Muscle of leg (tissue), 11 donors: ENCODE results near the gene SETD3. TPM values are rescaled to one million over a fixed set of nuclear protein-coding genes. Genes with fewer than 3 reads are reported as not detected.

Experiments
- DNase-seq: peaks from one replicate; pipeline ENCODE4 v3.0.0; 2013
- H3K27ac ChIP-seq: one replicate; pipeline ENCODE4 v1.5.1; 2013; ENCODE audit warnings: mild to moderate bottlenecking, low read length, control low read depth
- H3K27me3 ChIP-seq: one replicate; pipeline ENCODE4 v1.6.1; 2013; ENCODE audit warnings: low read length; ENCODE audit not compliant: control insufficient read depth, insufficient read depth
- H3K36me3 ChIP-seq: one replicate; pipeline ENCODE4 v1.6.1; 2013; ENCODE audit warnings: low read length; ENCODE audit not compliant: control insufficient read depth, insufficient read depth
- H3K4me1 ChIP-seq: one replicate; pipeline ENCODE4 v1.6.1; 2013; ENCODE audit warnings: low read length; ENCODE audit not compliant: control insufficient read depth, insufficient read depth
- H3K4me3 ChIP-seq: one replicate; pipeline ENCODE4 v1.5.1; 2013; ENCODE audit warnings: low read length, control low read depth
- H3K9me3 ChIP-seq: replicated peaks from 2 replicates; pipeline ENCODE4 v1.6.1; 2013; ENCODE audit warnings: low read depth, low read length; ENCODE audit not compliant: control insufficient read depth
- WGBS: methylation state at CpG from one replicate; pipeline ENCODE4 v1.1.5; 2013; ENCODE audit warnings: missing lambda C conversion rate; ENCODE audit not compliant: insufficient coverage; 5-methylcytosine and 5-hydroxymethylcytosine counted together
- polyA plus RNA-seq, 8 donors: library from polyadenylated mRNA; unstranded; fragments of 120-200 nt; gene quantifications; one replicate each; pipeline versions ENCODE4 v1.2.1 to v1.2.3, GENCODE V29; 2013; ENCODE audit warnings: inconsistent platforms in 1 of 8, low replicate concordance in 1 of 8; ENCODE audit not compliant: insufficient read length in 8 of 8, insufficient read depth in 1 of 8
- total RNA-seq: library from RNA; stranded (reverse); fragments of 120-200 nt; gene quantifications from one replicate; pipeline ENCODE4 v1.2.4, GENCODE V29; 2013

SETD3 gene
- total and polyA plus RNA-seq, 9 donors = 53.3 to 99.2 (median 61.1) TPM

DNA sequence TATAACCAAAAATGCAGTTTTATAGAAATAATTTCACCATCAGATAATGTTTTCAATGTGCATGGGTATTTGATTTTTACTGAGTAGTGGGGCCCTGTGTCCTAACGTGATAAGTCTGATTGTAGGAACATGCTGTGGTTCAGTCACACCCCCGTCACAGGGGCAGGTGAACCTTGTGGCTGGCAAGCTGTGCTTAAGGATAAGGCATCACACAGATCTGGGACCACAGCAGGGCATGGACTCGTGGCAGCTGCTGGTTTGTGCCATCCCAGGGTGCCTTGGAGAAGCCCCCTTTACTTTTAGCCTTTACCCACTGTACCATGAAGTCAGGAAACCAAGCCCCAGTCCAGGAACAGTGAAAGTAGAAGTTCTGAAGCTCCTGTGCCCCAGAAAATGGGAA is 17.2 kb upstream of the SETD3 start:
- 92% methylated on average over 2 of the region's 3 CpGs for WGBS

DNA sequence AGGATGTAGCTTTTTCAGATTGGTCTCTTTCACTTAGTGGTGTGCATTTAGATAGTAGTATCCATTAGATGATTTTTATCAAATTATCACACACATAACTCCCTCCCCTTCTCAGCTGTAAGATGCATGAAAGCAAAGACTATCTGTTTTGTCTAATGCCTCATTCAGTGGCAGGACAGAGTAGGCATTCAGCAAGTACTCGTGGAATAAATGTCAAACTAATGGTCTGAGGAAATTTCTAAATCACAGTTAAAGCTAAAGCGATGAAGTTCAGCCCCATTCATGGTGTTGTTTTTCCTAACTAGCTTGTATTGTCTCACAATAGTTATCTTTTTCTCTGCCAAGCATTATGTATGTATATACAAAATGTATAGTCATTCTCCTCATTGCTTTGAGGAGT is 16.7 kb upstream of the SETD3 start:
- peaks cover 62% of the 10 kb centered on the region for H3K36me3 ChIP-seq

More for the DNA sequence above, 17.2 kb upstream of the SETD3 start:
- peaks cover 65% of the 10 kb centered on the region for H3K36me3 ChIP-seq
- DNase-seq = no peak
- H3K4me3 ChIP-seq = no peak overlapping the region
- H3K27me3 ChIP-seq = no peaks in the 10 kb centered on the region
- H3K27ac ChIP-seq = no peak overlapping the region
- H3K4me1 ChIP-seq = no peaks in the 10 kb centered on the region
- no peaks in the 10 kb centered on the region for H3K9me3 ChIP-seq

DNA sequence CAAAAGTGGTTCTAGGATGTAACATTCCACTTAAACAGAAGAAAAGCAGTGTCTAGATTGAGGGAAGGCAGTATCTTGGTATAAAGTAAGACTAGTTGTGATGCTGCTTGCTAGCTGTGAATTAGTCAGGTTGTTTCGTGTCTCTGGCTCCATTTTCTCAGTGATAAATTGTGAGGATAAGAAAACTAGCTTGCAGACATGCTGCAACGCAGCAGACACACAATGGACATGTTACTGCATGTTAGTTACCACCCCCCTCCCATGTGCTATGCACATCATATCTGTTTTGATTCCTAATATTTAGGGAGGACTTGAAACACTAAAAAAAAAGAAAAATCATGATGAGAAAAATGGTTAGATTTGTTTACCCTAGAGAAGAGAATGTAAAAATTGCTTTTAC is 3.4 kb upstream of the SETD3 start:
- no peak for DNase-seq
- WGBS = no CpG with 5 or more reads among the region's 2 CpGs
- peaks cover 7% of the 10 kb centered on the region for H3K4me1 ChIP-seq

More for the DNA sequence above, 16.7 kb upstream of the SETD3 start:
- H3K4me3 ChIP-seq = no peak overlapping the region
- H3K27me3 ChIP-seq = no peaks in the 10 kb centered on the region
- no CpG with 5 or more reads among the region's 2 CpGs for WGBS
- no peaks in the 10 kb centered on the region for H3K4me1 ChIP-seq
- H3K9me3 ChIP-seq = no peaks in the 10 kb centered on the region
- no peak overlapping the region for H3K27ac ChIP-seq
- no peak for DNase-seq

DNA sequence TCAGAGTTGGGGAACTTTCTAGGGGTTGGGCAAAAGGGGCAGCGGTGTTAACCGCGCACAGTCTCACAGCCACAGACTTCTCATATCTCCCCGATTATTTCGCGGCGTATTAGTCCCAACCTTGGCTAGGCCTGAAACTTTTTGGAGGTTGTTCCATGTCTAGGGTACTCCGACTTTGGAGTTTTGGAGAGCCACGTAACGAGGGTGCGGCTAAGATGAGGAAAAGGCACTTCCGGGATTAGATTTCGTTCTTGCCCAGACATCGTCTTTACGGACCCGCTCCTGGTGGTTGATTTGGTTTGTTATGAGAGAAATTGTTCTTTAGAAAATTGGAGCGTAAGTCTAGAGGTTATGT is 1.1 kb upstream of the SETD3 start:
- H3K27me3 ChIP-seq = no peaks in the 10 kb centered on the region
- H3K27ac ChIP-seq = peak overlapping the region; percentile 95
- peak; percentile 70 for DNase-seq
- H3K4me1 ChIP-seq = peaks cover 14% of the 10 kb centered on the region
- H3K36me3 ChIP-seq = no peaks in the 10 kb centered on the region
- WGBS = 0% methylated on average over 7 of the region's 17 CpGs
- H3K9me3 ChIP-seq = no peaks in the 10 kb centered on the region
- peak overlapping the region; percentile 97 for H3K4me3 ChIP-seq

More for the DNA sequence above, 3.4 kb upstream of the SETD3 start:
- Histone ChIP-seq H3K4me3 (no peak overlapping the region), H3K9me3 (no peaks in the 10 kb centered on the region), H3K27ac (no peak overlapping the region), H3K27me3 (no peaks in the 10 kb centered on the region), H3K36me3 (no peaks in the 10 kb centered on the region)

DNA sequence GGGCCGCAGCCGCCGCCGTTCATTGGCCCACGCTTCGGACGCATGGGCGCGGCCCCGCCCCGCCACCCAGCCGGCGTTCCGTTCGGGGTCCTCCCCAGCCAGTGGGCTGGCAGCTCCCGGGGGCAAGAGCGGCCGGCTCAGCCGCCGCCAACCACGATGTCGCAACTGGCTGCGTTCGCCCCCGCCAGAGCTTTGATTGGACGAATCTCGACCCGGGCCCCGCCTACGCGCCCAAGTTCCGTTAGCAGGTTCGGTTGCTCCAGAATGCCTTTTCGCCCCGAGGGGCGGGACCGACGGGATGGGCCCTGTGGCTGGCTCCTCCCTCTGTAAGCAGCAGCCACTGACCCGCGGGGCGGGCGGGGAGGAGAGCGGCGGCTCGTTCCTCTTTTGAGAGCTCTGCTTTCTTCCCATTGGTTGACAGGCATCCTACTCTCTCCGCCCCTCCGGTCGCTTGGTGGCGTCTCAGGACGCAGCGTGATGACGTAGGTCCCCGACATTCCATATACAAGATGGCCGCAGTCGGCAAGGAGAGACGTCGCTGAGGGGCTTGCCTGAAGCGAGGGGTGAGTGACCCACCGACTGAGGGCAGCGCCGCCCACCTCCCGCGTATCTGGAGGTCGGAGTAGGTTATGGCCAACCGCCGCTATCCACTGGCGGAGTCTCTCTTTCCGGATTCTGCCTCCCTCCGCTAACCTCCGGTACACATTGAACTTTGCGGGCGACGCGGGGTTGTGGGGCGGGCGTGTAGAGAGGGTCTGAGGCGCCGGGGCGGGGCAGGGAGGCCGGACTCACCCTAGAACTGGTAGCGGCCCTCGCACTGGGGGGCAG is 472 bp upstream of the SETD3 start, which contains the start of gene CCNK:
TSS of gene CCNK (plus strand) at position 493 of the 828 bp plus-strand sequence. CDS start 11,269 bp downstream, outside the sequence.
- under 1% methylated on average over 61 of the region's 82 CpGs for WGBS
- H3K27me3 ChIP-seq = no peaks in the 10 kb centered on the region
- H3K36me3 ChIP-seq = no peaks in the 10 kb centered on the region
- H3K9me3 ChIP-seq = no peaks in the 10 kb centered on the region
- peak within 1 kb of the TSS; percentile 97 for H3K4me3 ChIP-seq
- peaks cover 14% of the 10 kb centered on the region for H3K4me1 ChIP-seq
- DNase-seq = peak; percentile 100
- H3K27ac ChIP-seq = peak within 1 kb of the TSS; percentile 95

DNA sequence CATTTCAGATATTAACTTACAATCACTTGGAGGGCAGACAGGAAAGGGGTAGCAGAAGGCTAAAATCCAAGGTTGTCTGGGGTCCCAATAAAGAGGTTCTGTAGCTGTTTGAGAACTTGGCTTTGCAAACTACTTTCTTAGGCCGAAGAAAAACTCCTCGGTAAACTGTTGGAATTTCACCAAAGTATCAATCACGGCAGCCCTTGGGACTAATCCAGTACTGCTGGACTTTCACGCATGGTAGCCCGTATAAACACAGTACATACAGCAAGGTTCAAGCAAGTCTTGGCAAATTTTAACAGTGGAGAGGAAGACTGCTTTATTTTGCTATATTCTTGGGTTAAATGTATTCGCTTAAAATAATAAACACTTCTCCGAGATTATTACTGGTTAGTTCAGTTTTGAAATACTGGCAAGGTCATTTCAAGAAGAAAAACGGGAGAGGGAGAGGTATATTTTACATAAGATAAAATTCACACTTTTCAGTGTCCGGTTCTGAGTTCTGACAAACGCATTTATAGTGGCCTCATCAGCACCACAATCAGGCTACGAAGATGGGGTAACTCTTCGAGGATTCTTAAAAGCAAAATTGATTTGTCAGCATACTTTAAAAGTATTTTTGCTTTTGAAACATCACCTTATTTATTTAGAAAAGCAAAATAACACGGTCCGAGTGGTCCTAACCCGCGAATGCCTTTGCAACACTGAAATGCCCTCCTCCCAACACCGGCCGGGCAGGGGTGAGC is 1.3 kb downstream of the SETD3 start:
- no peaks in the 10 kb centered on the region for H3K27me3 ChIP-seq
- H3K27ac ChIP-seq = peak overlapping the region; percentile 88
- 0% methylated on average over 6 of the region's 18 CpGs for WGBS
- peak overlapping the region; percentile 60 for H3K4me3 ChIP-seq
- no peak for DNase-seq
- H3K36me3 ChIP-seq = no peaks in the 10 kb centered on the region
- H3K4me1 ChIP-seq = peaks cover 14% of the 10 kb centered on the region
- no peaks in the 10 kb centered on the region for H3K9me3 ChIP-seq

DNA sequence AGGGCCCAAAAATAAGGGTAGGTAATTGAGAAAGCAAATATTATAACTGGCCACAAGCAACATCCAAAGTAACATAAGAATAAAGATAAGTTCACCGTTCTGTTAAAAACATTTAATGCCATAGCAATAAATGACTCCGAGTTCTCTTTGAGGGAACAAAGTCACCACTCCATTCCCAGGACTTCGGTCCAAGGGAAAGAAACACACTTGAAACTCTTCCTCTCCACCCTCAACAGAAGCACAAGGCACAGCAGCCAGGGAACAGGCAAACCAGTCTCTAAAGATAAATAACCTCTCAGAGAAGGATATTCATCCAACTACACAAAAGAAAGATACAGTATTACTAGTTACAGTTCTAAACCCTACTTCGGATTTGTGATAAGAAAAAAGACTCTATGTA is 2.5 kb downstream of the SETD3 start:
- 86% methylated on average over 1 of the region's 4 CpGs for WGBS
- no peaks in the 10 kb centered on the region for H3K27me3 ChIP-seq
- no peaks in the 10 kb centered on the region for H3K36me3 ChIP-seq
- no peak overlapping the region for H3K27ac ChIP-seq
- DNase-seq = no peak
- peaks cover 13% of the 10 kb centered on the region for H3K4me1 ChIP-seq
- no peak overlapping the region for H3K4me3 ChIP-seq
- H3K9me3 ChIP-seq = no peaks in the 10 kb centered on the region

DNA sequence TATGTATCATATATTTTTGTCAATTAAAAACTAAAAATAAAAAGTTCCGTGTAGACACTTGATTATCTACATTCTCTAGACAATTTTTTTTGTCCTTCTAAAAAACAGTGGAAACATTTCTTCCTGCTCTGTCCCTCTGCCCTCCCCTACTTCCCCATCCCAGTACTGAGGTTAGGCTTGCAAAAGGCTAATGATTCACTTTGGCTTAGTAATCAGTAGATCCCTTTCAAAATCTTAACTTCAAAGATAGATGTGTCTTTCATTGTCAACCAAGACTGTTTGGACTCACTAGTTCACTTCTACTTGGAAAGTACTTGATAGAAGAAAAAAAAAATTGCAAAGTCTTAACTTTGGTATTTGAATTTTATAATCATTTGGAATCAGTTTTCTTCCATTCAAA is 3.8 kb downstream of the SETD3 start:
- DNase-seq = no peak
- no peak overlapping the region for H3K4me3 ChIP-seq
- no CpG with 5 or more reads among the region's 1 CpG for WGBS
- H3K27me3 ChIP-seq = no peaks in the 10 kb centered on the region
- no peaks in the 10 kb centered on the region for H3K36me3 ChIP-seq
- H3K4me1 ChIP-seq = peaks cover 11% of the 10 kb centered on the region
- no peak overlapping the region for H3K27ac ChIP-seq
- no peaks in the 10 kb centered on the region for H3K9me3 ChIP-seq

DNA sequence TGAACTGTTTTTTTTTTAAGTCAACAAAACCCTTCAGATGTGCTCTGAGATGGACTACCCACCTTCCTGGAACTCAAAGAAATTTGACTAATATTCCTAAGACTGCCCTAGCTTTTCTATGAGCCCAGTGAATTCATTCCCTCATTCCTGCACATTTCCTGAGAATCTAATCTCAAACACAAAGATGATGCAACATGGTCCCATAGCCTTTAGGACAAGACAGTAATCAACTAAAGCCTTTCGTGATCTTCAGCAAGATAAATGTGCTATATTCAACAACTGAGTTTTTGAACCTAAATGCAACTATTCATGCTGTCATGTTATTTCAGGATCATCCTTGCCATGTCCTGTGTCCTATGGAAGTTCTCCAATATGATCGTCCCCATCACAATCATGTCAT is 5.0 kb downstream of the SETD3 start:
- Histone ChIP-seq H3K27me3 (no peaks in the 10 kb centered on the region), H3K9me3 (no peaks in the 10 kb centered on the region), H3K27ac (no peak overlapping the region), H3K36me3 (no peaks in the 10 kb centered on the region), H3K4me3 (no peak overlapping the region), H3K4me1 (peaks cover 11% of the 10 kb centered on the region)
- 100% methylated on average over 1 of the region's 2 CpGs for WGBS
- no peak for DNase-seq

DNA sequence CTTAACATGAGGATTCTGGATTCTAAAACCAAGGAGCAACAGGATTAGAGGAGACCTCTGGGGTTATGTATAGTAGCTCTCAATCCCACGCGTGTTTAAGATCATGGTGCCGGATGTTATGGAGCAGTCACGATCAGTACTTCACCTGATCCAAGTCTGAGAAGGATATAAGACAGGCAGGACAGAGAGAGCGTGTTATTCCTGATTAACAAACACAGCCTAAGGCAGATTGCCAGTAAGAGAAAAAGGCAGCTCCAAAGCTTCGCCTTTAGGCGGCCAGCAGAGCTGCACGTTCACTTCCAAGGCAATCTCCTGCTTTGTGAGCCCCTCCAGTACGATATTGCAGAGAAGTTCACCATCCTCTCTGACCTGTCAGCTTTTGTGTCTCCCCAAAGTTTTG is 5.5 kb downstream of the SETD3 start:
- Histone ChIP-seq H3K36me3 (no peaks in the 10 kb centered on the region), H3K27ac (no peak overlapping the region), H3K4me1 (peaks cover 11% of the 10 kb centered on the region), H3K9me3 (no peaks in the 10 kb centered on the region), H3K4me3 (no peak overlapping the region), H3K27me3 (no peaks in the 10 kb centered on the region)
- no peak for DNase-seq
- 69% methylated on average over 9 of the region's 9 CpGs for WGBS
